H1 (cell line): ENCODE data around the gene CEP290. TPM values are rescaled to one million over a fixed set of nuclear protein-coding genes. Genes with fewer than 3 reads are reported as not detected.

Source experiments
- CTCF ChIA-PET: fragments of 300-600 bp; sonication (Branson Sonifier 250); formaldehyde crosslinking; loops from one replicate; lab custom pipeline; 2021; ENCODE audit not compliant: partially characterized antibody; lab: Charles Lee
- POLR2A ChIA-PET: fragments of 300-600 bp; sonication (Branson Sonifier 250); formaldehyde crosslinking; loops from one replicate; lab custom pipeline; 2021; ENCODE audit warnings: inconsistent platforms; ENCODE audit not compliant: partially characterized antibody; lab: Charles Lee
- DNase-seq, 2 experiments: peaks; one replicate each; pipeline versions ENCODE4 v3.0.0 to v3.0.0-alpha.2; 2010 to 2022; ENCODE audit warnings: low spot score in 2 of 2, low read depth in 1 of 2, mixed read lengths in 1 of 2
- FAIRE-seq: peaks from 2 replicates; lab custom pipeline; 2011; peaks lifted over from hg19 to GRCh38; lab: Jason Lieb, UNC
- H2AFZ ChIP-seq: 2 replicates; pipeline ENCODE4 v1.8.1; 2012; ENCODE audit warnings: low read length, inconsistent platforms
- H2AK5ac ChIP-seq: 2 replicates; pipeline ENCODE4 v1.6.1; 2013; ENCODE audit warnings: low read depth, low read length
- H2BK120ac ChIP-seq: replicated peaks from 2 replicates; pipeline ENCODE3; 2013; ENCODE audit warnings: low read depth, low read length, inconsistent platforms
- H2BK12ac ChIP-seq: 2 replicates; pipeline ENCODE4 v1.6.1; 2013; ENCODE audit warnings: low read depth, low read length
- H2BK15ac ChIP-seq: 2 replicates; pipeline ENCODE4 v1.6.1; 2013; ENCODE audit warnings: low read length
- H2BK20ac ChIP-seq: 2 replicates; pipeline ENCODE4 v1.6.1; 2013; ENCODE audit warnings: low read length
- H2BK5ac ChIP-seq: 2 replicates; pipeline ENCODE4 v1.6.1; 2013; ENCODE audit warnings: low read depth, low read length
- H3K14ac ChIP-seq: 2 replicates; pipeline ENCODE4 v1.6.1; 2013; ENCODE audit warnings: inconsistent platforms; ENCODE audit not compliant: insufficient read length
- H3K18ac ChIP-seq: 2 replicates; pipeline ENCODE4 v1.6.1; 2013; ENCODE audit warnings: low read length; ENCODE audit errors: extremely low read depth
- H3K23ac ChIP-seq: 2 replicates; pipeline ENCODE4 v1.6.1; 2013; ENCODE audit warnings: inconsistent platforms; ENCODE audit not compliant: insufficient read length
- H3K23me2 ChIP-seq: 2 replicates; pipeline ENCODE4 v1.6.1; 2013; ENCODE audit warnings: low read depth, low read length
- H3K27ac ChIP-seq: 2 replicates; pipeline ENCODE4 v1.6.1; 2011; ENCODE audit warnings: low read depth, low read length, inconsistent platforms
- H3K27me3 ChIP-seq, 4 experiments: replicated peaks in 1 of 4; 1 replicate in 1 of 4; 2 replicates in 3 of 4; pipeline versions ENCODE4 v1.6.1 to v1.8.1; 2011 to 2013; ENCODE audit warnings: low read length in 3 of 4, mild to moderate bottlenecking in 3 of 4, inconsistent platforms in 2 of 4, mixed read lengths in 2 of 4, moderate library complexity in 1 of 4; ENCODE audit not compliant: control insufficient read depth in 3 of 4, insufficient read depth in 3 of 4; ENCODE audit errors: extremely low read depth in 1 of 4
- H3K36me3 ChIP-seq, 4 experiments: 2 replicates each; pipeline versions ENCODE4 v1.6.1 to v1.8.1; 2011 to 2013; ENCODE audit warnings: mild to moderate bottlenecking in 4 of 4, low read length in 3 of 4, moderate library complexity in 2 of 4, control low read depth in 1 of 4, inconsistent platforms in 1 of 4; ENCODE audit not compliant: insufficient read depth in 4 of 4, control insufficient read depth in 2 of 4
- H3K4ac ChIP-seq: replicated peaks from 2 replicates; pipeline ENCODE3; 2013; ENCODE audit warnings: low read length, low read depth, mixed read lengths, inconsistent platforms; ENCODE audit not compliant: insufficient read length
- H3K4me1 ChIP-seq, 4 experiments: replicated peaks in 1 of 4; 1 replicate in 1 of 4; 2 replicates in 3 of 4; pipeline versions ENCODE4 v1.6.1 to v1.8.1; 2011 to 2013; ENCODE audit warnings: low read length in 3 of 4, inconsistent platforms in 2 of 4, mixed read lengths in 1 of 4; ENCODE audit not compliant: insufficient read depth in 4 of 4, control insufficient read depth in 3 of 4
- H3K4me2 ChIP-seq, 2 experiments: 2 replicates each; pipeline versions ENCODE4 v1.6.1 to v1.8.1; 2011 to 2013; ENCODE audit warnings: low read depth in 2 of 2, low read length in 2 of 2, control low read depth in 1 of 2, inconsistent platforms in 1 of 2, mild to moderate bottlenecking in 1 of 2; ENCODE audit not compliant: insufficient read depth in 1 of 2
- H3K4me3 ChIP-seq, 4 experiments: fragments of 200-600, 300-600 bp in 1 of 4; sonication (generic), shearing (Covaris generic), sonication (Bioruptor Twin) in 1 of 4; 2 replicates each; pipeline versions ENCODE4 v1.5.1 to v1.8.1; 2011 to 2016; ENCODE audit warnings: low read length in 4 of 4, low read depth in 3 of 4, control low read depth in 2 of 4, inconsistent platforms in 2 of 4, mild to moderate bottlenecking in 2 of 4, mixed read lengths in 1 of 4, moderate library complexity in 1 of 4; ENCODE audit not compliant: insufficient read depth in 2 of 4; ENCODE audit errors: extremely low read depth in 1 of 4
- H3K56ac ChIP-seq: replicated peaks from 2 replicates; pipeline ENCODE3; 2013; ENCODE audit warnings: low read depth, mild to moderate bottlenecking, mixed read lengths, low read length, inconsistent platforms; ENCODE audit not compliant: insufficient read length
- H3K79me1 ChIP-seq: 2 replicates; pipeline ENCODE4 v1.6.1; 2013; ENCODE audit warnings: low read depth, low read length, control low read depth
- H3K79me2 ChIP-seq, 2 experiments: 2 replicates each; pipeline versions ENCODE4 v1.6.1 to v1.8.1; 2012 to 2013; ENCODE audit warnings: low read length in 2 of 2, mild to moderate bottlenecking in 2 of 2, inconsistent platforms in 1 of 2; ENCODE audit not compliant: insufficient read depth in 2 of 2, control insufficient read depth in 1 of 2
- H3K9ac ChIP-seq, 4 experiments: replicated peaks in 1 of 4; 1 replicate in 1 of 4; 2 replicates in 3 of 4; pipeline versions ENCODE4 v1.6.1 to v1.8.1; 2011 to 2013; ENCODE audit warnings: low read depth in 3 of 4, low read length in 3 of 4, control low read depth in 2 of 4, mild to moderate bottlenecking in 2 of 4, moderate library complexity in 2 of 4, inconsistent platforms in 1 of 4; ENCODE audit errors: extremely low read depth in 1 of 4
- H3K9me3 ChIP-seq, 2 experiments: 2 replicates each; pipeline versions ENCODE4 v1.6.1 to v1.8.1; 2012 to 2013; ENCODE audit warnings: mild to moderate bottlenecking in 2 of 2, moderate library complexity in 2 of 2, control low read depth in 1 of 2, inconsistent platforms in 1 of 2, low read depth in 1 of 2, low read length in 1 of 2, mixed read lengths in 1 of 2; ENCODE audit not compliant: insufficient read depth in 2 of 2
- H4K20me1 ChIP-seq, 2 experiments: replicated peaks in 1 of 2; 2 replicates each; pipeline versions ENCODE3 to v1.8.1; 2011 to 2013; ENCODE audit warnings: inconsistent platforms in 2 of 2, low read length in 2 of 2, mild to moderate bottlenecking in 1 of 2; ENCODE audit not compliant: insufficient read depth in 2 of 2, control insufficient read depth in 1 of 2
- H4K5ac ChIP-seq: 2 replicates; pipeline ENCODE4 v1.6.1; 2013; ENCODE audit warnings: low read length, low read depth, mixed read lengths, inconsistent platforms; ENCODE audit not compliant: insufficient read length
- H4K8ac ChIP-seq: 2 replicates; pipeline ENCODE4 v1.8.0; 2013; ENCODE audit warnings: mild to moderate bottlenecking, moderate library complexity, low read length, inconsistent platforms; ENCODE audit not compliant: insufficient read depth; ENCODE audit errors: extremely low read depth
- H4K91ac ChIP-seq: replicated peaks from 2 replicates; pipeline ENCODE3; 2013; ENCODE audit warnings: low read length, mixed read lengths, inconsistent platforms; ENCODE audit not compliant: insufficient read length
- BACH1 ChIP-seq: IDR thresholded peaks from 2 replicates; pipeline ENCODE4 v1.6.1; 2012; ENCODE audit warnings: low read length, improper control_type of control experiment
- CREB1 ChIP-seq: IDR thresholded peaks from 2 replicates; pipeline ENCODE4 v1.6.1; 2012; ENCODE audit warnings: inconsistent platforms
- WGBS, 2 experiments: shearing (Covaris generic) in 1 of 2; methylation state at CpG; one replicate each; pipeline versions ENCODE4 v1.1.6 to v1.1.7; 2013 to 2015; ENCODE audit warnings: low lambda C conversion rate in 2 of 2, mixed read lengths in 2 of 2, inconsistent platforms in 1 of 2, low coverage in 1 of 2, missing lambda C conversion rate in 1 of 2; ENCODE audit not compliant: insufficient replicate concordance in 2 of 2, insufficient coverage in 1 of 2, insufficient read length in 1 of 2; ENCODE audit errors: extremely low coverage in 1 of 2, missing lambda C conversion rate in 1 of 2; 5-methylcytosine and 5-hydroxymethylcytosine counted together
- polyA plus RNA-seq, 7 experiments: library from polyadenylated mRNA; depleted of rRNA in 3 of 7; stranded (reverse) in 5 of 7; unstranded in 2 of 7; fragments of >200 nt in 5 of 7; fragments of 200-250 nt in 2 of 7; gene quantifications; 1 replicate in 5 of 7; 2 replicates in 1 of 7; 4 replicates in 1 of 7; pipeline versions ENCODE4 v1.2.1 to v1.2.3, GENCODE V29; 2011 to 2013; ENCODE audit warnings: missing spikeins in 2 of 7, mixed read lengths in 2 of 7
- total RNA-seq: library from RNA; stranded (reverse); fragmentation: NEBNext Ultra II Directional; extraction: Animal tissue kit (Norgen Biotek cat#: 25700); gene quantifications from 2 replicates; pipeline ENCODE4 v1.2.1, GENCODE V29; 2021

Gene CEP290
- total and polyA plus RNA-seq, 2 of the 8 experiments (the other 6 are each of a cell fraction or from before 2014, with no cell fraction given): 2.1 to 5.9 TPM

GRCh38 chr12:88144546-88145468, 2.9 kb upstream of the CEP290 start:
- WGBS, 2 experiments: 76% methylated on average over 3 of the region's 3 CpGs; no CpG with 5 or more reads in 1 of the 2 experiments
- FAIRE-seq: no peak
- H2AK5ac ChIP-seq: no peak overlapping the region
- H3K4me2 ChIP-seq: peak overlapping the region; percentile 45 to 85
- no peak overlapping the region for H2AFZ ChIP-seq
- CTCF ChIA-PET: interaction anchor here (1.2 to 1.4 kb wide), 2 partner anchors 10 to 12 kb away, joined by 3 read pairs; no protein-coding TSS in a partner anchor
- no peak overlapping the region for H3K9ac ChIP-seq
- peaks cover 0 to 7% (median 0%) of the 10 kb centered on the region in 4 experiments; a peak in 1 of 8 replicates for H3K36me3 ChIP-seq
- peaks cover 4% of the 10 kb centered on the region; the same call in 1 of the 2 replicates for H3K23me2 ChIP-seq
- peak overlapping the region; percentile 74 for H2BK120ac ChIP-seq
- peak overlapping the region in 1 of 4 experiments; percentile 82; a peak in 2 of 8 replicates for H3K4me3 ChIP-seq
- no peak overlapping the region for H4K91ac ChIP-seq
- H4K8ac ChIP-seq: no peak overlapping the region
- peaks cover 0 to 61% of the 10 kb centered on the region in 2 experiments; a peak in 2 of 4 replicates for H3K79me2 ChIP-seq
- H4K20me1 ChIP-seq: no peaks in the 10 kb centered on the region
- DNase-seq: no peak
- no peaks in the 10 kb centered on the region for H3K9me3 ChIP-seq
- no peaks in the 10 kb centered on the region for H3K27me3 ChIP-seq
- POLR2A ChIA-PET: interaction anchor here (1.5 kb wide), 1 partner anchor 10 kb away, joined by 3 read pairs; no protein-coding TSS in a partner anchor
- no peak overlapping the region for H3K23ac ChIP-seq
- peak overlapping the region; percentile 55 for H3K56ac ChIP-seq
- H3K27ac ChIP-seq: peak overlapping the region; percentile 49
- no peak overlapping the region for H3K14ac ChIP-seq
- no peak overlapping the region for H4K5ac ChIP-seq
- TF ChIP-seq BACH1 (peak; percentile 60), CREB1 (no peak)
- H2BK5ac ChIP-seq: no peak overlapping the region
- H3K4me1 ChIP-seq: peaks cover 0 to 18% (median 8%) of the 10 kb centered on the region in 4 experiments; a peak in 5 of 7 replicates
- H2BK20ac ChIP-seq: 0 out of 2 replicates have a peak overlapping the region, but pooled peaks have one; percentile 75
- H3K18ac ChIP-seq: no peak overlapping the region
- H2BK12ac ChIP-seq: peak overlapping the region; percentile 18; the same call in 1 of the 2 replicates
- H3K79me1 ChIP-seq: no peaks in the 10 kb centered on the region
- no peak overlapping the region for H3K4ac ChIP-seq
- no peak overlapping the region for H2BK15ac ChIP-seq
